Activated T-cell treated with anti-CD3 and anti-CD28 coated beads, Interleukin-2, amount 50 U/mL, for 1 hour (primary cell): ENCODE results near the gene NT5DC2.

Source experiments
- DNase-seq: peaks from one replicate; pipeline ENCODE4 v3.0.0-alpha.2; 2020

The NT5DC2 gene

GRCh38 chr3:52484680-52485461 lies 48.8 kb downstream of the NT5DC2 start:
- no peak for DNase-seq

- DNase-seq = no peak
These were observed 49.9 kb downstream of the NT5DC2 start for GRCh38 chr3:52483577-52484381.

- no peak for DNase-seq
These were observed 50.6 kb downstream of the NT5DC2 start for GRCh38 chr3:52483081-52483480.

GRCh38 chr3:52481819-52482521 lies 51.7 kb downstream of the NT5DC2 start:
- no peak for DNase-seq

- no peak for DNase-seq
These were observed 52.6 kb downstream of the NT5DC2 start for GRCh38 chr3:52480768-52481715.

- no peak for DNase-seq
These were observed 53.6 kb downstream of the NT5DC2 start for GRCh38 chr3:52479877-52480575.

GRCh38 chr3:52479037-52479876 lies 54.4 kb downstream of the NT5DC2 start:
- no peak for DNase-seq

- no peak for DNase-seq
These were observed 55.9 kb downstream of the NT5DC2 start for GRCh38 chr3:52477796-52478095.

- DNase-seq = no peak
These were observed 56.4 kb downstream of the NT5DC2 start for GRCh38 chr3:52477076-52477795.
